Ascending aorta (tissue), 2 donors: ENCODE results near the gene TMEM109. TPM values are rescaled to one million over a fixed set of nuclear protein-coding genes. Genes with fewer than 3 reads are reported as not detected.

Experiments used
- DNase-seq, 2 donors: peaks; one replicate each; pipeline ENCODE4 v3.0.0-alpha.2; 2019; ENCODE audit warnings: low spot score in 2 of 2
- H3K27ac ChIP-seq, 2 donors: fragments of 200-600 bp; sonication (generic); one replicate each; pipeline ENCODE4 v1.5.1; 2016 to 2017; ENCODE audit warnings: mild to moderate bottlenecking in 1 of 2
- H3K27me3 ChIP-seq: fragments of 200-600 bp; sonication (generic); one replicate; pipeline ENCODE4 v1.5.1; 2017
- H3K36me3 ChIP-seq, 2 donors: fragments of 200-600 bp; sonication (generic); one replicate each; pipeline ENCODE4 v1.5.1; 2016
- H3K4me1 ChIP-seq, 2 donors: fragments of 200-600 bp; sonication (generic); one replicate each; pipeline ENCODE4 v1.5.1; 2016 to 2017; ENCODE audit warnings: mild to moderate bottlenecking in 1 of 2
- H3K4me3 ChIP-seq, 2 donors: fragments of 200-600 bp; sonication (generic); one replicate each; pipeline ENCODE4 v1.5.1; 2016 to 2017; ENCODE audit warnings: mild to moderate bottlenecking in 1 of 2
- H3K9me3 ChIP-seq, 2 donors: fragments of 200-600 bp; sonication (generic); one replicate each; pipeline ENCODE4 v1.5.1; 2016
- intact Hi-C: fragments of 100-400 bp; cut with DNase I; formaldehyde crosslinking; loops from one replicate; pipeline ENCODE4 v1.15.1; 2023
- total RNA-seq: library from RNA; depleted of rRNA; stranded (reverse); fragments of >200 nt; gene quantifications from one replicate; pipeline ENCODE4 v1.1.0, GENCODE V29; 2016
- TF ChIP-seq, protein P1 (sequence below), 3 experiments: fragments of 200-600 bp in 2 of 3; fragments of 450-650 bp in 1 of 3; sonication (generic) in 2 of 3; IDR thresholded peaks; one replicate each; pipeline ENCODE4 v1.5.1; 2016 to 2019; ENCODE audit warnings: antibody characterized with exemption in 3 of 3, mild to moderate bottlenecking in 1 of 3, moderate library complexity in 1 of 3

The TMEM109 gene
- total RNA-seq, 1 donor from 2014 or later: 238 TPM

DNA sequence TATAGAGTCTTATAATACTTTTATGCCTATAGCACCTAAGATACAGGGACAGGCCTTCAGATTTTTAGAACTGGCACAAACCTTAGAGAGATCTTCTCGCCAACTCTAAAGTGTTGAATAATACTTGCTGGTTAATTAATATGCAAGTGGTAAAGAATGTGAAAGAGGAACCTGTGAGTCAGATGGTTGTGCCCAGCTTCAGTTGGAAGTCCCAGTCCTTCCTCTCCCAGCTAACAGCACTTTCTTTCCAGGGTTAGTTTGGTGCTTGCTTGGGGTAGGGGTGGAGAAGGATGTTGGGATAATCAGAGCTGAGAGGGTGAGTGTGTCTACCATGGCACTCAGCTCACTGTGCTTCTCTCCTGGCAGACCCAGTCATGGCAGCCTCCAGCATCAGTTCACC lies 5.4 kb downstream of the TMEM109 start:
- H3K4me1 ChIP-seq: peaks cover 0 to 24% of the 10 kb centered on the region in 2 donors
- no peaks in the 10 kb centered on the region for H3K9me3 ChIP-seq
- intact Hi-C loops: loop anchor here (5.0 kb wide), 2 partner anchors 33 to 208 kb away; partner anchors contain the start of gene SLC15A3
- H3K27ac ChIP-seq: no peak overlapping the region
- H3K36me3 ChIP-seq: peaks cover 33 to 40% of the 10 kb centered on the region in 2 donors
- H3K27me3 ChIP-seq: no peaks in the 10 kb centered on the region
- no peak for DNase-seq
- TF ChIP-seq, protein P1, sequence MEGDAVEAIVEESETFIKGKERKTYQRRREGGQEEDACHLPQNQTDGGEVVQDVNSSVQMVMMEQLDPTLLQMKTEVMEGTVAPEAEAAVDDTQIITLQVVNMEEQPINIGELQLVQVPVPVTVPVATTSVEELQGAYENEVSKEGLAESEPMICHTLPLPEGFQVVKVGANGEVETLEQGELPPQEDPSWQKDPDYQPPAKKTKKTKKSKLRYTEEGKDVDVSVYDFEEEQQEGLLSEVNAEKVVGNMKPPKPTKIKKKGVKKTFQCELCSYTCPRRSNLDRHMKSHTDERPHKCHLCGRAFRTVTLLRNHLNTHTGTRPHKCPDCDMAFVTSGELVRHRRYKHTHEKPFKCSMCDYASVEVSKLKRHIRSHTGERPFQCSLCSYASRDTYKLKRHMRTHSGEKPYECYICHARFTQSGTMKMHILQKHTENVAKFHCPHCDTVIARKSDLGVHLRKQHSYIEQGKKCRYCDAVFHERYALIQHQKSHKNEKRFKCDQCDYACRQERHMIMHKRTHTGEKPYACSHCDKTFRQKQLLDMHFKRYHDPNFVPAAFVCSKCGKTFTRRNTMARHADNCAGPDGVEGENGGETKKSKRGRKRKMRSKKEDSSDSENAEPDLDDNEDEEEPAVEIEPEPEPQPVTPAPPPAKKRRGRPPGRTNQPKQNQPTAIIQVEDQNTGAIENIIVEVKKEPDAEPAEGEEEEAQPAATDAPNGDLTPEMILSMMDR (IDR thresholded peaks at IDR 0.05): no peak
- no peak overlapping the region for H3K4me3 ChIP-seq

DNA sequence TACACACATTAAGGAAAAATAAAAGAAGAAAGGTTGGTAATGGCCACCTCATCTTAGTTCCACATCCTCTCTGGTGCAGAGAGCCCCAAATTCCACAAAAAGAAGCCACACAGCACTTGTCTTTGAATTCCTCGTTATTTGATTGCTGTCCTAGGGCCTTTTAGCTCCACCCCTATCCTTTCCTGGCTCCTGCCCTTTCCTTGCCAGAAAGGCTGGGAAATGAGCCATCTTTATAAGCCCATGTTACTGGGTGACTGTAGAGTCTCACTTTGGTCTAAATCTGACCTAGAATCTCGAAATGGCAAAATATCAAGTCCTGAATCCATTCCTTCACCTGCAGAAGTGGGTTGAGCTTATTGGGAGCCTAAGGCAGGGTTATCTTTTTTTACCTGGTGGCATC lies 6.0 kb downstream of the TMEM109 start:
- H3K27me3 ChIP-seq: no peaks in the 10 kb centered on the region
- no peak for DNase-seq
- intact Hi-C loops: loop anchor here (5.0 kb wide), 2 partner anchors 32 to 207 kb away; partner anchors contain the start of gene SLC15A3
- H3K36me3 ChIP-seq: peaks cover 33 to 40% of the 10 kb centered on the region in 2 donors
- H3K9me3 ChIP-seq: no peaks in the 10 kb centered on the region
- TF ChIP-seq, protein P1 (IDR thresholded peaks at IDR 0.05): no peak
- no peak overlapping the region for H3K4me3 ChIP-seq
- H3K4me1 ChIP-seq: peaks cover 6 to 30% of the 10 kb centered on the region in 2 donors
- no peak overlapping the region for H3K27ac ChIP-seq

DNA sequence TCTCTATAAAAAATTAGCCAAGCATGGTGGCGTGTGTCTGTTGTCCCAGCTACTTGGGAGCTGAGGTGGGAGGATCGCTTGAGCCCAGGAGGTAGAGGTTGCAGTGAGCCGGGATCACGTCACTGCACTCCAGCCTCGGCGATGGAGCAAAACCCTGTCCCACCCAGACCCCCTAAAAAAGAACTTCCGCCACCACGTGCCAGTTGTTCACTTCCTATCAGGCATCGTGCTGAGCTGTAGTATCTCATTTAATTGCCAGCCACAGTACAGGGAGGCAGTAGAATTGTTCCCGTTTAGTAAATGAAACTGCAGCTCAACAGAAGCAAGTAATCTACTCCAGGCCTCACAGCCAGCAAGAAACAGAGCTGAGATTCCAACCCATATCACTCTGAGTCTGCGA lies 7.3 kb downstream of the TMEM109 start:
- Histone ChIP-seq H3K4me3 (no peak overlapping the region), H3K9me3 (no peaks in the 10 kb centered on the region), H3K36me3 (peaks cover 33 to 40% of the 10 kb centered on the region in 2 donors), H3K4me1 (peaks cover 8 to 23% of the 10 kb centered on the region in 2 donors), H3K27me3 (no peaks in the 10 kb centered on the region), H3K27ac (no peak overlapping the region)
- TF ChIP-seq, protein P1 (IDR thresholded peaks at IDR 0.05): no peak
- DNase-seq: no peak
- intact Hi-C loops: no loop called here

DNA sequence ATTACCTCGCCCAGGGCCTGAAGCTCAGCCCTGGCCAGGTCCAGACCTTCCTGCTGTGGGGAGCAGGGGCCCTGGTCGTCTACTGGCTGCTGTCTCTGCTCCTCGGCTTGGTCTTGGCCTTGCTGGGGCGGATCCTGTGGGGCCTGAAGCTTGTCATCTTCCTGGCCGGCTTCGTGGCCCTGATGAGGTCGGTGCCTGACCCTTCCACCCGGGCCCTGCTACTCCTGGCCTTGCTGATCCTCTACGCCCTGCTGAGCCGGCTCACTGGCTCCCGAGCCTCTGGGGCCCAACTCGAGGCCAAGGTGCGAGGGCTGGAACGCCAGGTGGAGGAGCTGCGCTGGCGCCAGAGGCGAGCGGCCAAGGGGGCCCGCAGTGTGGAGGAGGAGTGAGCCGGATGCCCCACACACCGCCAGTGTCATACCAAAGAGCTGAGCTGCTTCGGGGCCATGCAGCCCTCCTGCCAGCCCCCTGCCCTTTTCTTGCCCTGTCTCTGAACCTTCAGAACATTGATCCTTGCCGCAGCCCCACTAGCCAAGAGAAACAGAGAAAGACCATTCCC lies 7.9 kb downstream of the TMEM109 start:
- DNase-seq: no peak
- Histone ChIP-seq H3K4me3 (no peak overlapping the region), H3K27ac (no peak overlapping the region), H3K9me3 (no peaks in the 10 kb centered on the region), H3K27me3 (no peaks in the 10 kb centered on the region), H3K36me3 (peaks cover 33 to 40% of the 10 kb centered on the region in 2 donors), H3K4me1 (peaks cover 8 to 17% of the 10 kb centered on the region in 2 donors)
- TF ChIP-seq, protein P1 (IDR thresholded peaks at IDR 0.05): no peak
- intact Hi-C loops: no loop called here

DNA sequence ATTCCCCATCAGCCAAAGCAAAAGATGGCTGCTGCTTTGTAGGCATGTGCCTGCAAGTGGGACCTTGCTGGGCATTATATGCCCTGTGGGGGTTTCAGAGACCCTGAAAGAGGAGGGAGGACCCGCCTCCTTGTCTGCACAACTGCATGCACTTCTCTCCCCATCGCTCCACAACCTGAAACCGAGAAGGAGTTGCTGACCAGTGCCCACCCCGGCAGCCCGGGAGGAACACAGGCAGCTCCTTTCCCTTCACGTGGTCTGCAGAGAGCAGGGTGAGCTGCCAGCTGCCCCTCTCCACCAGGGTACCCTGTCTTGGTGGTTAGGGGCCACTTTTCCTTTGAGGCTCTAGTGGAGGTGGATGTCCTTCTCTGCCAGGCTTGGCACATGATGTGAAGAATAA lies 8.9 kb downstream of the TMEM109 start:
- Histone ChIP-seq H3K36me3 (peaks cover 33 to 40% of the 10 kb centered on the region in 2 donors), H3K4me3 (no peak overlapping the region), H3K27me3 (no peaks in the 10 kb centered on the region), H3K27ac (no peak overlapping the region), H3K4me1 (peaks cover 8 to 15% of the 10 kb centered on the region in 2 donors), H3K9me3 (no peaks in the 10 kb centered on the region)
- intact Hi-C loops: no loop called here
- no peak for DNase-seq
- TF ChIP-seq, protein P1 (IDR thresholded peaks at IDR 0.05): no peak
